Activated gamma-delta T cell treated with Interleukin-2 at 50 U/mL for 16 hours (primary cell): Measurements from ENCODE around the gene ZNF143.
"Not testable (repeated sequence)": the region's sequence is repeated elsewhere in the genome, so short reads cannot be mapped to it uniquely, and the experiment has no call there.

ENCODE experiments used
- DNase-seq: peaks from one replicate; pipeline ENCODE4 v3.0.0-alpha.2; 2020

The ZNF143 gene

DNA sequence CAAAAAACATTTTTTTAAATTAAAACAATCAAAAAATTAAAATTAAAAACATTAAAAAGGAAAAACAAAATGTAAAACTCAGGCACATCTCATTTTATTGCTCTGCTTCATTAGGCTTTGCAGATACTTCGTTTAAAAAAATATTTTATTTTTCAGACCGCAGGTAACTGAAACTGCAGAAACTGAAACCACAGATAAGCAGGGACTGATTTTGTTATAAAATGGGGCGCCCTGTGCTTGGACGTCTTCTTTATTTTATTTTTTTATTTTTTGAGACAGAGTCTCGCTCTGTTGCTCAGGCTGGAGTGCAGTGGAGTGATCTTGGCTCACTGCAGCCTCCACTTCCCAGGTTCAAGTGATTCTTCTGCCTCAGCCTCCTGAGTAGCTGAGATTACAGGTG lies 88.4 kb downstream of the ZNF143 start:
- not testable (repeated sequence) for DNase-seq

DNA sequence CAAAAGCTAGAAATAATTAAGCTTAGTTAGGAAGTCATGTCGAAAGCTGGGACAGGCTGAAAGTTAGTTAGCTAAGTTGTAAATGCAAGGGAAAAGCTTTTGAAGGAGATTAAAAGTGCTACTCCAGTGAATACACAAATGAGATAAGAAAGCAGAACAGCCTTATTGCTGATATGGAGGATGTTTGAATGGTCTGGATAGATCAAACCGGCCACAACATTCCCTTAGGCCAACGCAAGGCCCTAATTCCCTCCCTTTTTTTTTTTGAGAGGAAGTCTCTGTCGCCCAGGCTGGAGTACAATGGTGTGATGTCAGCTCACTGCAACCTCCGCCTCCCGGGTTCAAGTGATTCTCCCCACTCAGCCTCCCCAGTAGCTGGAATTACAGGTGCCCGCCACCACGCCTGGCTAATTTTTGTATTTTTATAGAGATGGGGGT lies 89.4 kb downstream of the ZNF143 start:
- no peak for DNase-seq

DNA sequence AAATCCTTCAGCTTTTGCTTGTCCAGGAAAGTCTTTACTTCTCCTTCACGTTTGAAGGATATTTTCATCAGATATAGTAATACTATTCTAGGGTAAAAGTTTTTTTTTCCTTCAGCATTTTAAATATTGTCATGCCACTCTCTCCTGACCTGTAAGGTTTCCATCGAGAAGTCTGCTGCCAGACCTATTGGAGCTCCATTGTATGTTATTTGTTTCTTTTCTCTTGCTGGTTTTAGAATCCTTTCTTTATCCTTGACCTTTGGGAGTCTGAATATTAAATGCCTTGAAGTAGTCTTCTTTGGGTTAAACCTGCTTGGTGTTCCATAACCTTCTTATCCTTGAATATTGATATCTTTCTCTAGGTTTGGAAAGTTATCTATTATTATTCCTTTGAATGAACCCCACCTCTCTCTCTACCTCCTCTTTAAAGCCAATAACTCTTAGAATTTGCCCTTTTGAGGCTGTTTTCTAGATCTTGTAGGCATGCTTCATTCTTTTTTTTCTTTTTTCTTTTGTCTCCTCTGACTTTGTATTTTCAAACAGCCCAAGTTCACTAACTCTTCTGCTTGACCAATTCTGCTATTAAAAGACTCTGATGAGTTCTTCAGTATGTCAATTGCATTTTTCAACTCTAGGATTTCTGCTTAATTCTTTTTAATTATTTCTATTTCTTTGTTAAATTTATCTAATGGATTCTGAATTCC lies 100.6 kb downstream of the ZNF143 start:
- no peak for DNase-seq

DNA sequence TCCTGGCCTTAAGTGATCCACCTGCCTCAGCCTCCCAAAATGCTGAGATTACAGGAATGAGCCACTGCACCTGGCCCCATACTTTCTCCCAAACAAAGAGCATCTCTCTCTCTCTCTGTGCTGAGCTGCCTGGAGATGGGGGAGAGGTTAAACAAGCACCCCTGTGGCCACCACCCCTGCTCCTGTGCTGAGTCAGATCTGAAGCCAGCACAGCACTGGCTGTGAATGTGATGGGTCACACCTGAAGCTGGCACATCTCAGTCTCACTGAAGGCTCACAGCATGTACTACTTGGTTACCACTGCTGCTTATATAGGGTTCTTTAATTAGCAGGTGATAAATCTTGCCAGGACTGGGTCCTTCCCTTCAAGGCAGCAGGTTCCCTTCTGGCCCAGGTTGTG lies 101.9 kb downstream of the ZNF143 start:
- no peak for DNase-seq

DNA sequence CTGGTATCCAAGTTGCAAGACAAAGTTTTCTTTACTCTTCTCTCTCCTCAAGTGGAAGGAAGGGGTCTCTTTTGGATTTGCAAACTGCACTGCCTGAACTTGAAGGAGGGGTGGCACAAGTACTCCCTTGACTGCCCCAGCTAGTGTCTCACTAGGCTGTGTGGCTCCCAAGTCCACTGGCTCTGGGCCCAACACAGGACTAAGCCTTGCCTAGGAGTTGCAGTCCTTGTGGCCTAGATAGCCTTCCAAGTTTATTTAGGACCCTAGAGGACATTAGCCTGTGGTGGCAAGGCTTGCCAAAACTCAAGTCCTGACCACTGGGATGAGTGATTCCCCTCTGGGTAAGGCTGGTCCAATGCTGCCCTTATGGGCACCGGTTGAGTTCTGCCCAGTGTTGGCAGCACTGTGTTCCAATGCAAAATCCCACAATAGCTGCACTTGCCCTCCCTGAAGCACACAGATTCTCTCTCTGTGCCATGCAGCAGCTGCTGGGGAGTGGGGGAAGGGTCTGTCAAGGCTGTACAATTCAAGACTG lies 102.5 kb downstream of the ZNF143 start:
- DNase-seq = no peak

DNA sequence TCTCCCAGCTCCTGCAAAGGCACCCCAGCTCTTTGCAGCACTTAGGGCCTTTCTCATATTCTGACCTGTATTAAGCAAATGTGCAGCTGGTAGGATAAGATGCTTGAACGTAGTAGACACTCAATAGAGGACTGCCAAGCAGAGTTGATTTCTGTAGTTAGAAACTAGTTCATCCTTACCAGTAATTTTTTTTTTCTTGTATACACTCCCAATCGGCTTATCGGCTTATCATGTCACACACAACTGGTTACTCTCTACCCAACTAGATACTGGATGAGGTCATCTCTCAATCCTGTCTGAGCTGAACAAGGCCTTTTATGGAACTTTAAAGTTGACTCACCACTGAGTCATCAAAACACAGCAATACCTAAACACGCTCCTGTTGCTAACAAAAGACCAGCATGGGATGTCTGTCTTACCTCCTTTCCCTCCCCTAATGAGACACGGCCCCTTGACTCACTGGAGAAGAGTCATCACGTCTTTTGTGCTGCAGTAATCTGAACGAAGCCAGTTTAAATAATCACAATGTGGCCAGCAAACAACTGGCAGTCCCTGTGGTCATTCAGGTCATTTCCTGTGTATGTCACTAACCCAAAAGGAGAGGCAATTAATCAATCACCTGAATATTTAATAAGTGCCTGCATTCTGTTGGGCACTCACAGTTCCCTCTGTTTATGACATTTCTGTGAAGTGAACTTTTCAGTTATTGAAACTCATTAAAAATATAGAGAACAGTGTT lies 105.2 kb downstream of the ZNF143 start:
- DNase-seq = peak; percentile 38

DNA sequence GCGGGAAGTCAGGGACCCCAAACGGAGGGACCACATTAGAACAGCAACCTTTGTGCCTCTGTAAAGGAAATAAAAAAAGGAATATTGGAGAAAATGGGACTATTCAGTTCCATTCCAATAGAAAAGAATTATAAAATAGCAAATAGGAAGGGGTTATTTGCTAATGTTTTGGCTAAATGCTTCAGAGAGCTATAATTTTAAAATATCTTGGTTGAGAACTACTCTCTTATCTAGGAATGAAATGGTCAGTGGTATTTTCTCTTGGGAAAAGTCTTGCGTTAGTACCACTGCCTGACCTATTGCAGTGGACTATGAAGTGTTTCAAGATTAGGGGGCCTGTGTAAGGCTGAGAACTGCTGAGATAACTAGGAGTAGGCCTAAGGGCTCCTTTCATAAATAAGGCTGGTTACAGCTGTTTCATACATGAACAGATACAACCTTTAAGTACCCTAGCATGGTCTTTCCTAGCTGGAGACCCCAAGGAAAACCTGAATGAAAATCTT lies 105.8 kb downstream of the ZNF143 start:
- DNase-seq = no peak

DNA sequence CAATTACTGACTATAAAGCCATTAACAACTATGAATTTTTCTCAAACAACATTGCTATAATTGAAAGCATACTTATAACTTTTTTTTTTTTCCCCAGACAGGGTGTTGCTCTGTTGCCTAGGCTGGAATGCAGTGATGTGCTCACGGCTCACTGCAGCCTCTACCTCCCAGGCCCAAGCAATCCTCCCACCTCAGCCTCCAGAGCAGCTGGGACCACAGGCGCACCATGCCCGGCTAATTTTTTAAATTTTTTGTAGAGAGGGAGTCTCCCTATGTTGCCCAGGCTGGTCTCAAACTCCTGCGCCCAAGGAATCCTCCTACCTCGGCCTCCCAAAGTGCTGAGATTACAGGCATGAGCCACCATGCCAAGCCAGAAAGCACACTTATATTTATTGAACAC lies 106.6 kb downstream of the ZNF143 start:
- no peak for DNase-seq

DNA sequence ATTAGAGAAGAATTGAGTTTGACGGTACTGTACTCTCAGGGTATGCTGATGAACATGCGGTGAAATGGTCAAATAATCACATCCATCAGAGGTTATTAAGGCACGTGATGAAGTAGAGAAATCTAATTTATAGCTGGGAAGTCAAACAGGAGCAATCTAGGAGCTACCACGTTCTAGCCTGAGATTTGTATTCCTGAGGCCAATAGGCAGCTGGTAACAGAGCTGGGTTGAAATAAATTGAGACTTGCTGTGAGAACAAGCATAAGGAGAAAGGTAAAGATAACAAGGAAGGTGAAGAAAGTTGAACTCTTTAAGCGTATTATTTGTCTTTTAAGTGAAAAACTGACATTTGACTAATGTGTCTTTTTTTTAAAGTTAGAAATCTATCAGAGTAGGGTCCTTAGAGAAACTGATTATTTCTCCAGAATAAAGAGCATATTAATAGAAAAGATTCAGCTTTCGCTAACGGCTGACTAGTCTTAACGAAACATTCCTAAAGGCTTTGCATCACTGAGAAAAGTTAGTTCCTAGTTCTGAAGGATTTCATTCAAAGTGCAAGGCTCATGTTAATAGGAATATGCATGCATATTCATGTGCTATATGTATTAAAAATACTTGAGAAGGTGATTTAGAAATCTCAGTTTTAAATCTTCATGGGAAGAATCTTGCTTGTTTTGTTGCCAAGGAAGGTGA lies 107.5 kb downstream of the ZNF143 start:
- no peak for DNase-seq

DNA sequence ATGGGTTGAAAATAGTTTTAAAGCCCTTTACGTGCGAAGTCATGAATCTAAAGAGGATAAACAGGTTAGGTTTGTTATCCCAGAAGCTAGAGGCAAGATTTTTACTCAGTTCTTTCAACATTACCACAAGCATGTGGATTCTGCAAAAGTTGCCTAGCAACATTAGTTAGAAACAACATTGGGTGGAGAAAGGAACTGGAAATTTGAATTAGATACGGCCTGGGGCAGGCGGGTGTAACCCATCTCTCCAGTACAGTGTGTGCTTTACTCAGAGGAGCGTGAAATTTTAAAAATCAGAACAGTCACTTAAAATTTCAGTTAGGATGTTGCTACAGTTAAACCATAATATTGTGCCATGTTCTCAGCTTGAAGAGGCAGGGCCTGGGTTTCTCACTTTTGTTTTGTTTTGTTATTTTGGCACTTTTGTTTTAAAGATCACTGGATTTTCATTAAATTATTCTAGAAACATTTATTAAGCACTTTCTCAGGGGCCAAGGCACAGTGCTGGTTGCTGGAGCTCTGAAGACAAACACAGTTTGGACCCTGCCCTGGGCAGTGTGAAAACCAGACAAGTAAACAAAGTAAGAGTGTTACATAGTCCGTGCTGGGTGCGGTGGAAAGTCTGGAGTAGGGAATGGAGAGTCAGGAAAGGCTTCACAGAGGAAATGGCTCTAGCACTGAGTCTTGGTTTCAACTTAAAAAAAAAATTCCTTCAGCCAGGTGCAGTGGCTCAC lies 108.2 kb downstream of the ZNF143 start:
- DNase-seq = no peak

DNA sequence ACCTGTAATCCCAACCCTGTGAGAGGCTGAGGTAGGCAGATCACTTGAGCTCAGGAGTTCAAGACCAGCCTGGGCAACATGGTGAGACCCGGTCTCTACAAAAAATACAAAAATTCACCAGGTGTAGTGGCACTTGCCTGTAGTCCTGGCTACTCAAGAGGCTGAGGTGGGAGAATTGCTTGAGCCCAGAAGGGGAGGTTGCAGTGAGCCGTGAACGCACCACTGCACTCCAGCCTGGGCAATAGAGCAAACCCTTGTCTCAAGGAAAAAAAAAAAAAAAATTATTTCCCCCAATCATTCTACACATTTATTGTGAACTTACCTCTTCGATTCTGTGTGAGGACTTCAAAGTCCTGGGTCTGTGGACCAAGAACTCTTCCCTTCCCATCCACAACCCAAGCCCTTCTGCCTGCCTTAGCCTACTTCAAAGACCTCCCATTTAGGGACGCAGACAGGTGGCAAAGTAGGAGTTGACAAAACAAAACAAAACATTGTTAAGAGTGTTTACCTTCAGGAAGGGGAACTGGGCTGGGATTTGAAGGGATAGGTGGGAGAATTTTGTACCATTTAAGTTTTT lies 108.9 kb downstream of the ZNF143 start:
- no peak for DNase-seq

DNA sequence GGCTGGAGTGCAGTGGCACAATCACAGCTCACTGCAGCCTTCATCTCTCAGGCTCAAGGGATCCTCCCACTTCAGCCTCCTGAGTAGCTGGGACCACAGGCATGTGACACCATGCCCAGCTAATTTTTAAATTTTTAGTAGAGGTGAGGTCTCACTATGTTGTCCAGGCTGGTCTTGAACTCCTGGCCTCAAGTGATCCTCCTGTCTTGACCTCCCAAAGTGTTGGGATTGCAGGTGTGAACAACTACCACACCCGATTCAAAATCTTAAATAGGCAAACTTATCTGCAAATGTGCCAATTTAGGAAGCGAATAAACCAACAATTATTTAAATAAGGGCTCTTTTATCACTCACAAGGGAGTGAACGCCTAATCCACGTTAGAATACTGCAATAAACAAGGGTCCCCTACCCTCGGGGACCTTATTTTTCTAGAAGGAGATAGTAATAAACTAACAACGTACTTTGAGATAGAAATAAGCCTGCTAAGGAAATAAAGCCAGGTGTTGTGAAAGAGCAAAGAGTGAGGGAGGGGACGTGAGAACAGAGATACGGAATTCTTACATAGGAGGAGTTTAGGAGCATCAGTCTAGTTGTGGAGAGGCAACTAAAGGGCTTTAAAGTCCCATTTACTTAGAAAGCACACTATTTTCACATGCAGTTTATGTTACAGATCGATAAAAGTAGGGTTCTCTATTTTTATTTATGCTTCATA lies 109.7 kb downstream of the ZNF143 start:
- DNase-seq = no peak

DNA sequence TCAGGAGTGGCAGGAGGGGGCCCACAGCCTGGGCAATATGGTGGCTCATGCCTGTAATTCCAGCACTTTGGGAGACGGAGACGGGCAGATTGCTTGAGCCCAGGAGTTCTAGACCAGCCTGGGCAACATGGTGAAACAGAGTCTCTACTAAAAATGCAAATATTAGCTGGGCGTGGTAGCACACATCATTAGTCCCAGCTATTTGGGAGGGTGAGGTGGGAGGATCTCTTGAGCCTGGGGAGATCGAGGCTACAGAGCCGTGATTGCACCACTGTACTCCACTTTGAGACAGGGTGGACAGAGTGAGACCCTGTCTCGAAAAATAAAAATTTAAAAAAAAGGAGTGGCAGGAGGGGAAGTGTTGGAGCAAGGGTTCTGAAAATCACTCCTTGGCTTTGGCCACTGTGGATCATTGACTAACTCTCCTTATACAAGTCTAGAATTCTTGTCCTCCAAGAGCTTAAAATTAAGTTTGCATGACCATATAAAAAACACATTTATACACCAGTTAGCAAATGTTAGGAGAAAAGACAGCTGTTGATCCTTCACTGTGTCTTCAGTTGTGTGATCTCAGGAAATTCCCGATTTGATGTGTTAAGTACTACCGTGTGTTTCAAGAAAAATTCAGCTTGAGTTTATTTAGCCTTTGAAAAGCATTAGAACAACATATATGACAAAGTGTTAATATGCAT lies 110.4 kb downstream of the ZNF143 start:
- no peak for DNase-seq

DNA sequence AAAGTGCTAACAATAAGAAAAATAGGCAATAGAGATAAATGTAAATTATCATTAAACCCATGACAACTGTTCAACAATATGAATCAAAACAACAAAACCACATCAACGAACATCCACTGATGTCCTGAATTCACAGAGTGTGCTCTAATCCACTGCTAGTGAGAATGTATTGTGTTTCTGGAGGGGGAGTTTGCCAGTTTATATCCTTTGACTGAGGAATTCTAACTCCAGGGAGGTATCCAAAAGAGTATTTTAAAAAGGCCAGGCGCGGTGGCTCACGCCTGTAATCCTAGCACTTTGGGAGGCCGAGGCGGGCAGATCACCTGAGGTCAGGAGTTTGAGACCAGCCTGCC lies 110.9 kb downstream of the ZNF143 start:
- DNase-seq = no peak

DNA sequence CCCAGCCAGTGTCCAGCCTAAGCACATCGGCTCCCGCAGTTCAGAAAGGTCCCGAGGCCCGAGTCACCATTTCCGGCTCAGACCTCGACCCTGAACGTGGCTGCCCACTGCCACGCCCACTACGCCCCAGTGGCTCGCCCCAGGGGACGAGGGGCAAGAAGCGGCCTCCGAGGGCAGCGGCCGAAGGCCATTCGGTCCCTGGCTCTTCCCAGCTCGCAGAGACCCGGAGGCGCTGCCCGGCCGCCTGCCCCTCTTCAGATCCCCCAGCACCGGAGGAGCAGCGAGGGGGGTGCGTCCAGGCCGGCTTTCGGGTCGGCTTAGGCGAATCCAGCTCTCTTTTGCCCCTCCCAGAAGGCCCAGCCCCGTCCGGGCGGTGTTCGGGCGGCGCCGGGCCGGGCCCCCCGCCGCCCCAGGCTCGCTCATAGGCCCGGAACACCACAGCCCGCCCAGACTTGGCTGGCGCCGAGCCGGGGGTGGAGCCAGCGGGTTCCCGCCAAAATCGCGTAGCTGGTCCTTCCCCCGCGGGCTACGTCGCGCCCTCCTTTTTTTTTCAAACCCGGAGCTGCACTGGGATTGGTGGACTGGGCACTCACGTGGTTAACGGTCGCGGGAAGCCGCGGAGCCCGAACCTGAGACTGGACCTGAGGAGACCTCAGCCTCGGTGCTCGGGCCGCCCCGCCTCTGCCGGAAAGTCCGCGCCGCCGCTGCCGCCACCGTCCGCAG lies 112.4 kb downstream of the ZNF143 start, which contains the start of gene WEE1:
TSS of gene WEE1 (plus strand) at position 619 of the 723 bp plus-strand sequence. CDS start 264 bp downstream, outside the sequence.
- DNase-seq = peak; percentile 94

DNA sequence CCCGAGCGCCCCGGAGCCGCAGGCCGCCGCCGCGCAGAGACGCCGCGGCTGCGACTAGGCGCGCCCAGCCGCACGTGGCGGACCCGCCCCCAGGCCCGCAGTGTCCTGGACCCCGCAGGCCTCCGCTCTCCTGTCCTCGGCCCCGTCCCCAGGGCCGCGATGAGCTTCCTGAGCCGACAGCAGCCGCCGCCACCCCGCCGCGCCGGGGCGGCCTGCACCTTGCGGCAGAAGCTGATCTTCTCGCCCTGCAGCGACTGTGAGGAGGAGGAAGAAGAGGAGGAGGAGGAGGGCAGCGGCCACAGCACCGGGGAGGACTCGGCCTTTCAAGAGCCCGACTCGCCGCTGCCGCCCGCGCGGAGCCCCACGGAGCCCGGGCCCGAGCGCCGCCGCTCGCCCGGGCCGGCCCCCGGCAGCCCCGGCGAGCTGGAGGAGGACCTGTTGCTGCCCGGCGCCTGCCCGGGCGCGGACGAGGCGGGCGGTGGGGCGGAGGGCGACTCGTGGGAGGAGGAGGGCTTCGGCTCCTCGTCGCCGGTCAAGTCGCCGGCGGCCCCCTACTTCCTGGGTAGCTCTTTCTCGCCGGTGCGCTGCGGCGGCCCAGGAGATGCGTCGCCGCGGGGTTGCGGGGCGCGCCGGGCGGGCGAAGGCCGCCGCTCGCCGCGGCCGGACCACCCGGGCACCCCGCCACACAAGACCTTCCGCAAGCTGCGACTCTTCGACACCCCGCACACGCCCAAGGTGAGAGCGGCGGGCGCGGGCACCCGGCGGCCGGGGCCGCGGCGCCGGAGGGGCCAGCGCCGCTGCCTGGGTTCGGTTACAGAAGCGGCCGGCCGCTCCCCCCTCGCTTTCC lies 113.2 kb downstream of the ZNF143 start:
- no peak for DNase-seq

DNA sequence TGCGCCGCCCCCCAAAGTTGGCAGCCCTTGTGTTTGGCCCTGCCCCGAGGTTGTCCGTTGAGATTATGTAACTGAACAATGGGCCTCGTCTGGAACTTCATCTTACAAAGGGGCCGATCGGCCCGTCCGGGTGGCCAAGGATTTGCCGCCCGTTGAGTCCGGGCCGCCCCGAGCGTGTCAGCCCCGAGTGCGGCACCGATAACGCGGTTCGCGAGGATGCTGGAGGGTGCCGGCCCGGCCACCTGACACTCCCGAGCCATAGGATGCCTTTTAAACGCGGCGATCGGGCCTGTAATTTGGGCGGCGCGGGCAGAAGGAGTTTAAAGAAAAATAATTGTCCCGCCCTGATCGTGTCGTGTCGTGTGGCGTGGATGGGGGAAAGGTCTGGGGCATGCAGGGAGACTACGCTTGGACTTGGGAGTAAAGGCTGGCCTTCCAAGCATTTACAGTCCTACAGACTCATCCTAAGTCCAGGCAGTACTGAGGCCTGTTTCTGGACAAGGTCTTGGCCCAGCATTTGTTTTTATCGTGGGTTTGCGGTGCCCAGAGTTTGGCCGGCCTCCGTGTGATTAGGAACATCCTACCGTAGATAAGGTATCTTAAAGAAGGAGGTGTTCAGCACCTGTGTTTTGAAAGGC lies 113.9 kb downstream of the ZNF143 start:
- peak; percentile 9 for DNase-seq
